Endothelial cell of umbilical vein (primary cell): ENCODE data around the gene ETAA1. TPM values are rescaled to one million over a fixed set of nuclear protein-coding genes. Genes with fewer than 3 reads are reported as not detected.

ENCODE experiments used
- BruUV-seq: library from RNA; stranded (reverse); fragments of 400-500 nt; replicated peaks from 2 replicates; lab custom pipeline; 2021; lab: Mats Ljungman, UMichigan
- CTCF ChIA-PET: fragments of 300-600, 350-600 bp; sonication (Branson Sonifier 250); formaldehyde crosslinking; loops from one replicate; lab custom pipeline; 2021; ENCODE audit warnings: antibody characterized with exemption, inconsistent platforms; lab: Charles Lee
- POLR2A ChIA-PET: fragments of 300-600, 350-600 bp; sonication (Branson Sonifier 250); formaldehyde crosslinking; loops from one replicate; lab custom pipeline; 2021; ENCODE audit warnings: antibody characterized with exemption, inconsistent platforms; lab: Charles Lee
- DNase-seq: peaks from one replicate; pipeline ENCODE4 v3.0.0-alpha.2; 2011; ENCODE audit warnings: low read depth, low spot score
- FAIRE-seq: peaks from 2 replicates; lab custom pipeline; 2011; peaks lifted over from hg19 to GRCh38; lab: Jason Lieb, UNC
- H2AFZ ChIP-seq: 2 replicates; pipeline ENCODE4 v1.6.0; 2012; ENCODE audit warnings: low read depth, low read length, control low read depth, inconsistent platforms
- H3K27ac ChIP-seq: 2 replicates; pipeline ENCODE4 v1.5.1; 2011; ENCODE audit warnings: low read depth, mild to moderate bottlenecking, control low read depth, low read length, moderate library complexity; ENCODE audit not compliant: insufficient read depth
- H3K27me3 ChIP-seq, 2 experiments: 2 replicates each; pipeline versions ENCODE4 v1.6.0 to v1.6.1; 2011; ENCODE audit warnings: low read length in 2 of 2, mixed read lengths in 1 of 2; ENCODE audit not compliant: control insufficient read depth in 2 of 2, insufficient read depth in 2 of 2
- H3K36me3 ChIP-seq, 2 experiments: 2 replicates in 1 of 2; 3 replicates in 1 of 2; pipeline ENCODE4 v1.5.1; 2011; ENCODE audit warnings: low read length in 2 of 2, mild to moderate bottlenecking in 1 of 2, moderate library complexity in 1 of 2; ENCODE audit not compliant: control insufficient read depth in 2 of 2, insufficient read depth in 2 of 2; ENCODE audit errors: extremely low read depth in 1 of 2
- H3K4me1 ChIP-seq: 3 replicates; pipeline ENCODE4 v1.5.1; 2011; ENCODE audit warnings: mild to moderate bottlenecking, low read length; ENCODE audit not compliant: control insufficient read depth, insufficient read depth; ENCODE audit errors: extremely low read depth
- H3K4me2 ChIP-seq: 2 replicates; pipeline ENCODE4 v1.6.1; 2011; ENCODE audit warnings: low read length, control low read depth, mixed read lengths; ENCODE audit not compliant: insufficient read depth
- H3K4me3 ChIP-seq, 3 experiments: fragments of 200-600 bp in 1 of 3; sonication (generic), shearing (Covaris generic) in 1 of 3; replicated peaks in 1 of 3; 2 replicates each; pipeline ENCODE4 v1.5.1; 2011 to 2016; ENCODE audit warnings: control low read depth in 3 of 3, low read length in 3 of 3, mild to moderate bottlenecking in 2 of 3, inconsistent platforms in 1 of 3, low read depth in 1 of 3, moderate library complexity in 1 of 3; ENCODE audit not compliant: insufficient read depth in 1 of 3
- H3K79me2 ChIP-seq: 2 replicates; pipeline ENCODE4 v1.6.0; 2012; ENCODE audit warnings: low read length, inconsistent platforms; ENCODE audit not compliant: control insufficient read depth, insufficient read depth
- H3K9ac ChIP-seq: replicated peaks from 2 replicates; pipeline ENCODE3; 2011; ENCODE audit warnings: low read length, control low read depth; ENCODE audit not compliant: insufficient read depth; ENCODE audit errors: extremely low read depth
- H3K9me1 ChIP-seq: replicated peaks from 3 replicates; pipeline ENCODE4 v1.6.0; 2011; ENCODE audit warnings: mild to moderate bottlenecking, low read length; ENCODE audit not compliant: control insufficient read depth, insufficient read depth; ENCODE audit errors: extremely low read depth
- H3K9me3 ChIP-seq: replicated peaks from 2 replicates; pipeline ENCODE4 v1.5.1; 2012; ENCODE audit warnings: low read length, inconsistent platforms; ENCODE audit not compliant: control insufficient read depth, insufficient read depth
- H4K20me1 ChIP-seq: replicated peaks from 2 replicates; pipeline ENCODE3; 2011; ENCODE audit warnings: mild to moderate bottlenecking, low read length; ENCODE audit not compliant: control insufficient read depth, insufficient read depth; ENCODE audit errors: extremely low read depth
- CTCF ChIP-seq, 2 donors: IDR thresholded peaks; 1 replicate in 1 of 2; 2 replicates in 1 of 2; pipeline ENCODE4 v1.5.1; 2011; ENCODE audit warnings: low read length in 2 of 2, mild to moderate bottlenecking in 2 of 2, moderate library complexity in 2 of 2, control low read depth in 1 of 2, inconsistent platforms in 1 of 2, low read depth in 1 of 2; ENCODE audit not compliant: insufficient read depth in 1 of 2; ENCODE audit errors: extremely low read depth in 1 of 2
- EZH2 ChIP-seq: IDR thresholded peaks from 2 replicates; pipeline ENCODE4 v1.6.1; 2012; ENCODE audit warnings: borderline replicate concordance, low read depth, mild to moderate bottlenecking, moderate library complexity, low read length, inconsistent platforms; ENCODE audit not compliant: severe bottlenecking
- FOS ChIP-seq: IDR thresholded peaks from 2 replicates; pipeline ENCODE4 v1.6.1; 2011; ENCODE audit warnings: mild to moderate bottlenecking, low read length, moderate library complexity, borderline replicate concordance; ENCODE audit not compliant: insufficient read depth
- GATA2 ChIP-seq: IDR thresholded peaks from 2 replicates; pipeline ENCODE4 v1.7.0; 2011; ENCODE audit warnings: low read depth, mild to moderate bottlenecking, moderate library complexity, mixed read lengths, low read length; ENCODE audit not compliant: insufficient read length, insufficient read depth
- JUN ChIP-seq: IDR thresholded peaks from 2 replicates; pipeline ENCODE4 v1.6.1; 2011; ENCODE audit warnings: borderline replicate concordance, low read depth; ENCODE audit not compliant: insufficient read length, insufficient read depth
- MAX ChIP-seq: IDR thresholded peaks from 2 replicates; pipeline ENCODE4 v1.6.1; 2011; ENCODE audit not compliant: insufficient read depth, insufficient read length
- MYC ChIP-seq: IDR thresholded peaks from one replicate; pipeline ENCODE4 v1.6.1; 2011; ENCODE audit warnings: mild to moderate bottlenecking, low read depth, low read length
- POLR2A ChIP-seq: IDR thresholded peaks from 2 replicates; pipeline ENCODE4 v1.6.1; 2012; ENCODE audit warnings: low read depth, mild to moderate bottlenecking, control low read depth, low read length
- POLR2AphosphoS5 ChIP-seq: IDR thresholded peaks from 2 replicates; pipeline ENCODE4 v1.6.1; 2012; ENCODE audit warnings: low read depth, mild to moderate bottlenecking, control low read depth, low read length, moderate library complexity; ENCODE audit not compliant: insufficient read depth
- dilution Hi-C: fragments of 300-500 bp; cut with MboI; formaldehyde crosslinking; loops from one replicate; pipeline ENCODE4 v1.15.0; 2019; ENCODE audit warnings: low sequenced_read_pairs; ENCODE audit not compliant: extremely low pct_ligation_motif_present
- intact Hi-C: fragments of 100-400 bp; cut with micrococcal nuclease; formaldehyde crosslinking; loops from one replicate; pipeline ENCODE4 v1.10.0; 2022
- polyA plus RNA-seq, 4 experiments: library from polyadenylated mRNA; depleted of rRNA in 3 of 4; stranded (reverse) in 3 of 4; unstranded in 1 of 4; fragments of >200 nt; gene quantifications; 2 replicates each; pipeline versions ENCODE4 v1.2.1 to v1.2.3, GENCODE V29; 2011 to 2012; ENCODE audit warnings: missing spikeins in 1 of 4
- total RNA-seq: library from RNA; stranded (reverse); gene quantifications from 2 replicates; pipeline ENCODE4 v1.2.3, GENCODE V29; 2021

Gene ETAA1
- total and polyA plus RNA-seq, 2 donors (not counting 3 experiments of a cell fraction or from before 2014, with no cell fraction given), result 4.9 to 15.9 TPM

- Histone ChIP-seq H3K4me1 (peaks cover 10% of the 10 kb centered on the region), H4K20me1 (no peaks in the 10 kb centered on the region), H3K4me2 (no peak overlapping the region), H3K27ac (no peak overlapping the region), H3K9me1 (no peaks in the 10 kb centered on the region), H3K4me3 (no peak overlapping the region), H2AFZ (no peak overlapping the region), H3K9me3 (no peaks in the 10 kb centered on the region), H3K9ac (no peak overlapping the region), H3K27me3 (no peaks in the 10 kb centered on the region), H3K36me3 (peaks cover 0 to 2% of the 10 kb centered on the region in 2 experiments), H3K79me2 (no peaks in the 10 kb centered on the region)
- dilution Hi-C loops (no loop called here), intact Hi-C loops (no loop called here)
- ChIA-PET POLR2A (no interaction called here), CTCF (no interaction called here)
- TF ChIP-seq MAX, result no peak
- TF ChIP-seq POLR2A, result no peak
- TF ChIP-seq GATA2, result no peak
- TF ChIP-seq EZH2, result no peak
- TF ChIP-seq JUN, result no peak
- no peak for TF ChIP-seq FOS
- no peak for TF ChIP-seq POLR2AphosphoS5
- no peak for TF ChIP-seq CTCF (IDR thresholded peaks at IDR 0.05; ENCODE audit: extremely low read depth in 1 of 2, insufficient read depth in 1 of 2, low read depth in 1 of 2, low read length in 2 of 2)
- TF ChIP-seq MYC, result no peak
- no TSS peak for BruUV-seq
- no peak for FAIRE-seq
- DNase-seq, result no peak
Measured at GRCh38 chr2:67384123-67384822, 12.9 kb upstream of the ETAA1 start.
